ENCODE data around the gene ZNF609. TPM values are rescaled to one million over a fixed set of nuclear protein-coding genes. Genes with fewer than 3 reads are reported as not detected.

ZNF609 gene
- total RNA-seq, 1 experiment from 2014 or later, result 31.0 TPM

- BruUV-seq (replicated peaks), result no TSS peak
- Histone ChIP-seq H3K9me2 (ENCODE audit: insufficient read depth) (no peaks in the 10 kb centered on the region), H3K4me2 (ENCODE audit: low read length) (no peak overlapping the region), H3K9ac (ENCODE audit: low read length) (no peak overlapping the region), H2AFZ (ENCODE audit: low read depth, low read length, poor library complexity, severe bottlenecking) (no peak overlapping the region), H3K9me3 (ENCODE audit: control insufficient read depth in 1 of 2, insufficient read depth in 1 of 2, low read depth in 1 of 2, low read length in 2 of 2) (no peaks in the 10 kb centered on the region), H3K79me2 (ENCODE audit: insufficient read depth, low read length) (no peaks in the 10 kb centered on the region), H3K36me3 (ENCODE audit: control insufficient read depth in 1 of 2, insufficient read depth in 2 of 2, low read length in 2 of 2) (no peaks in the 10 kb centered on the region), H3K4me1 (ENCODE audit: control insufficient read depth in 1 of 2, insufficient read depth in 2 of 2, low read length in 2 of 2) (peaks cover 22 to 26% of the 10 kb centered on the region in 2 experiments), H3K27ac (ENCODE audit: low read depth, low read length) (no peak overlapping the region), H3K4me3 (replicated peaks in 1 of 2; ENCODE audit: low read depth in 1 of 2, low read length in 2 of 2) (no peak overlapping the region), H4K20me1 (ENCODE audit: insufficient read depth) (no peaks in the 10 kb centered on the region), H3K27me3 (ENCODE audit: insufficient read depth, low read length) (no peaks in the 10 kb centered on the region)
- DNase-seq (ENCODE audit: low read depth, low spot score) (no peak), ATAC-seq (no peak)
- ChIA-PET CTCF (no interaction called here), RAD21 (ENCODE audit: low non-redundant PET in 1 of 2, low total read pairs in 2 of 2, uncharacterized antibody in 2 of 2, unreplicated experiment in 2 of 2) (no interaction called here), POLR2A (no interaction called here)
- intact Hi-C loops (cut with micrococcal nuclease), result no loop called here
- no peak for TF ChIP-seq FOSL1 (IDR thresholded peaks at IDR 0.05; ENCODE audit: low read depth)
- no peak for TF ChIP-seq ATF3 (IDR thresholded peaks at IDR 0.05)
- TF ChIP-seq SIN3A (IDR thresholded peaks at IDR 0.05; ENCODE audit: low read depth), result no peak
- TF ChIP-seq POLR2A (IDR thresholded peaks at IDR 0.05; ENCODE audit: borderline replicate concordance, extremely low read depth, insufficient read depth, insufficient read length), result no peak
- no peak for TF ChIP-seq RAD21 (IDR thresholded peaks at IDR 0.05; ENCODE audit: low read depth)
- no peak for TF ChIP-seq EZH2phosphoT487 (IDR thresholded peaks at IDR 0.05; ENCODE audit: borderline replicate concordance)
- TF ChIP-seq REST (IDR thresholded peaks at IDR 0.05; ENCODE audit: low read depth), result no peak
Measured at GRCh38 chr15:64447536-64448315, 12.7 kb upstream of the ZNF609 start.
